Fibroblast of skin of right quadriceps (primary cell): ENCODE results near the gene MUC13.
A peak's percentile ranks its signal among the peaks of the same experiment; 100 is the strongest.
"Not testable (repeated sequence)": the region's sequence is repeated elsewhere in the genome, so short reads cannot be mapped to it uniquely, and the experiment has no call there.

Experiments
- DNase-seq: peaks from one replicate; pipeline ENCODE4 v3.0.0-alpha.2; 2013

Gene MUC13, protein sequence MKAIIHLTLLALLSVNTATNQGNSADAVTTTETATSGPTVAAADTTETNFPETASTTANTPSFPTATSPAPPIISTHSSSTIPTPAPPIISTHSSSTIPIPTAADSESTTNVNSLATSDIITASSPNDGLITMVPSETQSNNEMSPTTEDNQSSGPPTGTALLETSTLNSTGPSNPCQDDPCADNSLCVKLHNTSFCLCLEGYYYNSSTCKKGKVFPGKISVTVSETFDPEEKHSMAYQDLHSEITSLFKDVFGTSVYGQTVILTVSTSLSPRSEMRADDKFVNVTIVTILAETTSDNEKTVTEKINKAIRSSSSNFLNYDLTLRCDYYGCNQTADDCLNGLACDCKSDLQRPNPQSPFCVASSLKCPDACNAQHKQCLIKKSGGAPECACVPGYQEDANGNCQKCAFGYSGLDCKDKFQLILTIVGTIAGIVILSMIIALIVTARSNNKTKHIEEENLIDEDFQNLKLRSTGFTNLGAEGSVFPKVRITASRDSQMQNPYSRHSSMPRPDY

DNA sequence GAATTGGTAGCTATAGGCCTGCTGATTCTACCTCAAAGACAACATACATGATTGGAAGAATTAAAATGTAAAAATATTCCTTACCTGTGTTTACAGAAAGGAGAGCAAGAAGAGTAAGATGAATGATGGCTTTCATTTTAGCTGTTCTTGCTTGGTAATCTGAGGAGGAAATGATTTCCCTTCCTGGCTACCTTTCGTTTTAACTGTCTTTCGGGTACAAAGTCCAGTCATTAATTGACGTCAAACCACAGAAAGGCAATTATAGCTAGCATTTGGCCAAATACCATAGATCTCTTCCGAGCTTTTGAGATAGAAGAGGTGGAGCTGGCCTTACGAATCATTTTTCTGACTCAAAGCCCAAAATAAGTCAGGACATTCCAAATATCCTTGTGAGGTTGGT is at the start of gene MUC13:
Gene MUC13, minus strand, starts transcription at position 175 of the 400 bp plus-strand sequence. Its CDS starts 39 bp downstream, at position 136.
- peak; percentile 7 for DNase-seq

DNA sequence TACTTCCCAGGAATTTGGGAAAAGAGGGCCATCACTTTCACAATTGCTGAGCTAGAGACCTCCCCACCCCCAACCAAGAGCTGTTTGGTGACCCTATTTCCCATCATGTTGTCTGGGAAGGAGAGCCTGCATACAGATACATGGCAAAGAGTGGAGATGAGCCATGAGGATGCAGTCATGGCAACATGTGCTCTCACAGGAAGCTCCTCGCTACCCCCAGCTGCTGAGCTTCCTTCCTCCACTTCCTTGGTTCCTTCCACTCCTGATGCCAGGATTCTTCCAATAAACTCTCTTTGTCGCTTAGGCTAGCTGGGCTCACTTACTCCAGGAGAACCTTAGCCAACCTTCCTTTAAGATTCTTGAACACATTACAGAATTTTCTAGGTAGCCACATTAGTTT is 48.3 kb upstream of the MUC13 start:
- DNase-seq, result no peak

DNA sequence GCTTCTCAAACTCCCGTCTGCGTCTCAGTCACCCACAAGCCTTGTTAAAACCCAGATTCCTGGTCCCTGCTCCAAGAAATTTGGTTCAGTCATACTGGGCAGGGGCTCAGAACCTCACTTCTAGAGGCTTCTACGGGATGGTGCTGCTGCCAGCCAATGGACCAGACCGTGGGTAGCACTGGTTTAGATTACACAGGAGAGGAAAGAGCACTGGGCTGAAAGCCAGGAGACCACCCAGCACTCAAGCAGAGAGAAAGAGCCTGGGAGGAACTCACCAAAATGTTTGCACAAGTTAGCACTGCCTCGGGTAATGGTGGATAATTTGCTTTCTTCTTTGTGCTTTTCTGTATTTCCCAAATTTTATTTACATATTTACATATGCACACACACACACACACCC is 46.9 kb upstream of the MUC13 start:
- no peak for DNase-seq

DNA sequence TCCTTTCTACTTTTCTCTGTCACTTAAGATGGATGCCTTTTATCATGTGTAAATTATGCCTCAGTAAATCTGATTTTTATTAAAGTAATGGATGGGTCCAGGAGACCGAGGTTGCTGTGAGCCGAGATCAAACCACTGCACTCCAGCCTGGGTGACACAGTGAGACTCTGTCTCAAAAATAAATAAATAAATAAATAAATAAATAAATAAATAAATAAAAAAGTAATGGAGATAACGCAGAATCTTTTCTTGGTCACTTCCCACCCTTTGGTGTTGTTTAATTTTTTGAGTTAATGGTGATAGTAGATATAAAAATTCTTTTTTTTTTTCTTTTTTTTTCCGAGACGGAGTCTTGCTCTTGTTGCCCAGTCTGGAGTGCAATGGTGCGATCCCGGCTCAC is 44.1 kb upstream of the MUC13 start:
- no peak for DNase-seq

DNA sequence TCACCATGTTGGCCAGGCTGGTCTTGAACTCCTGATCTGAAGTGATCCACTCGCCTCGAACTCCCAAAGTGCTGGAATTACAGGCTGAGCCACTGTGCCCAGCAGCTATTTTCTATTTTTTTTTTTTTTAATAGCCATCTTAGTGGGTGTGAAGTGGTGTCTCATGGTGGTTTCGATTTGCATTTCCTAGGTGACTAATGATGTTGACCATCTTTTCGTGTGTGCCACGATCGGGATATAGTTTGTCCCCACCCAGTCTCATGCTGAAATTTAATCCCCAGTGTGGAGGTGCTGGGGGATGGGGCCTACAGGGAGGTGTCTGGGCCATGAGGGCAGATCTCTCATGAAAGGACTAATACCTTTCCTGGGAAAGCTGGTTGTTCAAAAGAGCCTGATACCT is 41.8 kb upstream of the MUC13 start:
- no peak for DNase-seq

DNA sequence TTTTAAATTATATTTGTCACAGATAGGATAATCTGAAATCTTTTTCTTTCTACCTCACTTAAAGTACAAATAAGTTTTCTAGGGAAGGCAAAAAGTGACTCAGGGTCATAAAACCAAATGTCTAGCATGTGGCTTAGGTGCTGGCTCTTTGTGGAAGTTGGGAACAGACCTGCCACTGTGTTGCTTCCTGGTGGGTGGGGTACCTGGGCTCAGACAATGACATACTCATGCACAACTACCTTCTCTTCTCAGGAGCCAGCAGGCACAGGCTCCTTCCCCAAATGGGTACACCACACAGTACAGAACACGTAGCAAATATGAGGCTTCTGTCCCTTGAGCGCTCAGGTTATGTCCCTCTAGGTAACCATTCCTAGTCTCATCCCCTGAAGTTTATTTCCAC is 40.1 kb upstream of the MUC13 start:
- no peak for DNase-seq

DNA sequence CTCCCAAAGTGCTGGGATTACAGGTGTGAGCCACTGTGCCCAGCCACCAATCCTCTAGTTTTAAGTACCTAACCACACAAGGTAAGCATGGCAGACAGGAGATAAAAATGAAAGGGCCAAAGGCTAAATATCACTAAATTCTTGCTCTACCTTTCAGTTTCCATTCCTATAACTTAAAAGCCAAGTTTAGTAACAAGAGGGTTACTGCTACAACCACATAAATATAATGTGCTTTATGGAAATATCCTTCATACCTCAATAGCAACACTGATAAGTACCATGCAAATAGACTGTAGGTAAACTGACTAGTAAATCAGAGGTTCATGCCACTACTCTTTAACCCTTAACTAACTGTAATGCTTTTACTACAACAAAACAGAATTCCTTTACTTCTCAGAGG is 38.7 kb upstream of the MUC13 start:
- DNase-seq, result no peak

DNA sequence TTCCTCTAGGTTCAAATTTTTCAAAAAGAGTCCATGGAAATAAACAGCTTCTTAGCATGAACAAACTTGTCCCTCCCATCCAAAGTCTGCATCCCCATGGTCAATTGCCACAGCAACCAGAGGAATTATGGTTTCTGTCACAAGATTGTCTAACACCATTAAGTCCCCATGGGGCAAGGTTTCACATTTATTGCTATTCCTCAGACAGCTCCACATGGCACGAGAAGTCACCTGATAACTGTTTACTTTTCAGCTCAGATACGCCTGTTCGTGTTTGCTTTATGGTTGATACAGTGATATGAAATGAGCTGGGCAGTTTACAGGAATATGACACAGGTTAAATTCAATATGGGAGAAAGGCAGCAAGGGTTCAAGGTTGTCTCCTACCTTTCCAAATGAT is 37.9 kb upstream of the MUC13 start:
- DNase-seq, result no peak

DNA sequence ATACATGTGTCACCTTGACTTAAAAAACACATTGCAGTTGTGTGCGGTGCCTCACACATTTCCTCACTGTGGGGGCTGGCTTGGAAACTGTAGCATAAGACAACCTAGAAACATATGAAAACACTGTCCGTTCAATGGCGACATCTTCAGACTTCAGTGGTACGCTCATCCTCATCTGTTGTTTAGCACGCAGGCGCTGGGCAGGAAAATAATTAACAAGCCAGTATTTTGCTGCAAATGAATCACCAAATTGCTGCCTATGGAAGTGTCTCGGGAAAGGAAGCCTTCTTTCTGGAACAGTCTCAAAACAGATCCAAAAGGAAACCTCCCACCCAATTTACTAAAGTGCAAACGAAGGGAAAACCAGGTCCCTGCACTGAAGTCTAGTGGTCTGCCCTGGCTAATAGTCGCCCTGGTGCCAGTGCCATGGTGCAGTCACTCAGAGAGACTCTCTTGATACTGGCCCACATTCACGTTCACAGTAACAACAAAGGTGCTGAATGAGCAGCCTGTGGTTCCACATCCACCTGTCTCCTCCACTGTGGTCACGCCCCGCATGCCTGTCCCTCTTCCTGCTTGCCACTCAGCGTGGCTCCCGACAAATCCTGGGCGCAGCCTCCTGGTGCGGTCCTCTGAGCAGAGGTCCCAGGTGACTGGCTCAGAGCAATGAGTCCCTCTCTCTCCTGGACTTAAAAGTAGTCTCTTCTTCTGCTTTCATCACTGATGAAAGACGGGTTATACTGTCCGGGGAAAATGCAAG is 35.6 kb upstream of the MUC13 start:
- no peak for DNase-seq

DNA sequence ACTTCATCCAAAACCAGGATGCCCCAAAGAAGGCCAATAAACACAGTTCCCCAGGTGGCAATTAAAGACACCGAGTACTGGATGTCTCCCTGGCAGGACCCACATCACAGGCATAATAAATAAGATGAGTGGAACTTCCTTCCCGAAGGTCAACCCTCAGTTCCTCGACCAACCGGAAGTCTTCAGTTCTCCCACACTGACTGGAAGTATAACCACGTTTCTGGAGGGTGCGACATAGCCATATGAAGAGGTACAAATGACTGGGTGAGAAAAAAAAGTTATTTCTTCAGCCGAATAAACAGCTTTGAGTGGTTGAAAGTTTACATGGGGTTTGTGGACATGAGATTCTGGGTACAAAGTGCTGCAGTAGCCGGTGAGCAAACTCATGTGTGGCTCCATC is 34.6 kb upstream of the MUC13 start:
- no peak for DNase-seq

DNA sequence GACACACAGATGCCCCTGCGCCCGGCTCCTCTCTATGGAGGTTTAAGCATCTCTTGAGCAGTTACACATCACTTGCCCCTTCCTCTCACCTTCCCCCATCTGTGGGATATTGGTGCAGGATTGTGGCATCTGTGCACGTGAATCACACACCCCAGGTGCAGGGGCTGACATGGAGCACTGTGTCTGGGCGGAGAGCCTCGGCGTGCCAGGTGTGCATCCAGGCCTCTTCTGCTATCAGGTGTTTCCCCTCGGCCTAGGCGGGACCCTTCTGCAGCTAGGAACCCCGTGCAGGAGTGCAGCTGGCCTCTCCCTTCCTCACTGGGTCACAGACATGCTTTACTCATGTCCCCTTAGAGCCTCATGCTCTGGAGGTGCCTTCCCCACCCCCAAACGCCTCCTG is 33.4 kb upstream of the MUC13 start:
- DNase-seq, result no peak

DNA sequence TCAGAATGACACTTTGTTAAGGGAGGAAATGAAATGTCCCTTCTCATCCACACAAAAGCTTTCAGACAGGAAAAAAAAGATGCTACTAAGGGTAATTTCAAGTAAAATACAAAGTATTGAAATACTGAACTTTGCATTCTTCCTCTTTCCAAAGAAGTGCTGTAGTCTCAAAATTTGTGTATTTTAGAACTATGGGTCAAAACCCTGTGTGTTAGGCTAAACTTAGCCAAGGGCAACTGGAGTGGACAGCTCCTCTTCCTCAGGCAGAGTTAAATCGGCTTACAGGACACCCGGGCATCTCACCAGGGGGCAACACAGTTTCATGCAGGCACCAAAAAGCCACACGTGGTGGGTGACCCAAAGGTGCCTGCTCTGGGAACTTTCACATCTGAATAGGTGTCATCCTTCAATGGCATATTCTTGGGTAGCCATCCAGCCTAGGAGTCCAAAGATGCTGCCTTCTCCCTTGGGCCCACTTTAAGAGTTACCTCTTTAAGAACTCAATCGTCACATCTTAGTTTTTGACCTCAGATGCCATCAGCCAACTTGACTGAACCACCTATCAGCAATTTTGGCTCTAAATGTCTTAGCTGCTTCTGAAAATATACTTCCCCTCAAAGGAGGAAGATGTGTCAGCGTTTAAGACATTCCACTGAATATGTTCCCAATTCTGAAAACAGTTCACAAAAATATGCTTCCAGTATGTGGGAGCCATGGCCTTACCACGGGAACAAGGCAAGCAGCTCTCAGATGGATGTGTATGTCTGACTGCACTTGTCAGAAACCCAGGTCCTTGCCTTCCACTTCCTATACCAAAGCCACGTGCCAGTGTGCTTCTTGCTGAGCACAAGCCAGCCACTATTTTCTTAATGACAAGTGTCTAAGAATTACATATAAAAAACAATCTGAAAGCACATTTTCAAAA is 32.2 kb upstream of the MUC13 start:
- no peak for DNase-seq

DNA sequence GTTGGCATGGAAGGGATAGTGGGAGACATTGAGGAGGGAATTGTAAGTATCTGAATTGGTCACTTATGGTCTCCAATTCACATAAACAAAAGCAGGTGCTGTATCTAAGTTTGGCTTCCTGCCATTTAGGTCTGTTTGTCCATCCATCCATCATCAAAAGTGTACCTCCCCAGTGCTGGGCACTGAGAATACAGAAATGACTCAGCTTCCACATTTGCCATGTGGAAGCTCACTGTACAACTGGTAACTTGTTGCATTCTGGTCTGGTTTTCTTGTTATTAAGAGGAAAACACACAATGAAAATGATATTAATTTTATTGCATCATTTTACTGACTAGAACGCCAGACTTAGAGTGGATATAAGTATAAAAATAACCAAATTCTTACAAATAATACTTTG is 30.9 kb upstream of the MUC13 start:
- DNase-seq, result no peak

DNA sequence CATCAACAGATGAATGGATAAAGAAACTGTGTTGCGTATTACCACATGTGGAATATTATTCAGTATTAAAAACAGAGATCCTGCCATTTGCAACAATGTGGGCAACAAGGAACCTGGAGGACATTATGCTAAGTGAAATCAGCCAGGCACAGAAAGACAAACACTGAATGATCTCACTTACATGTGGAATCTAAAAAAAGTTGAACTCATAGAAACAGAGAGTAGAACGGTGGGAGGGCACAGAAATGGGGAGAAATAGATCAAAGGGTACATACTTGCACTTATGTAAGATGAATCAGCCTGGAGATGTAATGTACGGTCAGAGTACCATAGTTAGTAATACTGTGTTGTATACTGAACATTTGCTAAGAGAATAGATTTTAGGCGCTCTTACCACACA is 29.8 kb upstream of the MUC13 start:
- peak; percentile 64 for DNase-seq

DNA sequence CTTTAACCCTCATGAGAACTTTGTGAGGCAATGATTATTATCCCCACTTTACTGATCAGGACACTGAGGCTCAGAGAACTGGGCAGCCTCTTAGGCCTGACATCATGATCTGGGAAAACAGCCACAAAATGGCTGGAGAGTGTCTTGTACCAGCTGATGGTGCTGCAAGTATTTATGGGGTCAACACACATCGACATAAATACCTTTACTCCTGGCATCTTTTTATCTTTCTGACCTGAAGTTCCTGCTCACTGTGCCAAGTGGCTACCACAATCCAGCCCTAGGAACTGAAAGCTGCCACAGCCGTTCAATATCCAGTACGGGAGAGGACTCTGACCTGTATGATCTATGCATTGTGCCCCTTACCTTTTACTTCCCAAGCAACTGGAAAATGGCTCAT is 29.2 kb upstream of the MUC13 start:
- DNase-seq, result no peak

DNA sequence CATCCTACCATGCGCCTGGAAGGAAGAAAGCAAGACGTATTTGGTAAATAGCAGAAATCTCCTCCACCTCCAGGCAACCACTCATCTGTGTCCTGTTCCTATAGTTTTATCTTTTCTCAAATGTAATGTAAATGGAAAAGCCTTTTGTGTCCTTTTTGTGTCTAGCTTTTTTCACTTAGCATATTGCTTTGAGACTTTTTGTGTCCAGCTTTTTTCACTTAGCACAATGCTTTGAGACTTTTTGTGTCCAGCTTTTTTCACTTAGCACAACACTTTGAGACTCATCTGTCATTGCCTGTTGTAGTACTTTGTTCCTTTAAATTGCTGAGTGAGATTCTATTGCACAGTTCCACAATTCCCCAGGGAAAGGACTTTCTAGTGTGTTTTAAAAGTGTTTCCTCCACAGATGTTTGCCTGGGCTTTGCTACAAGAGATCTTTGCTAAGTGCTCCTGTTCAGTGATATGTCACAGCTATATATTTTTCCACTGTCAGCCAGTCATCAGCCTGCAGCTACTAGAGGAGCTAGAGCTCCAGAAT is 27.9 kb upstream of the MUC13 start:
- DNase-seq, result peak; percentile 47

DNA sequence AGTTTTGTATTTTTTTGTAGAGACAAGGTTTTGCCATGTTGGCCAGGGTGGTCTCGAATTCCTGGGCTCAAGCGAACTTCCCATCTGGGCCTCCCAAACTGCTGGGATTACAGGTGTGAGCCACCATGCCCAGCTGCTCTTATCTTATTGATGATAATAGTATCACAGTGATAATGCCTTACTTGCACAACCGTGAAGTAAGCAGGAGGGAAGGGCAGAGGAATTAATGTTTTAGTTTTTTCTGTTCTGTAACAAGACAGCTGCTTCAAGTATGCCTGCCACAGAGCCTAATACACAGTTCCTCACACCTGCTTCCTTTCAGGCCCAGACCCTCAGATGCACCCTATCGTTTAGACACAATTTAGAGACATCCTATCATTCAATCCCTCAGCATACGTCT is 26.1 kb upstream of the MUC13 start:
- DNase-seq, result no peak

DNA sequence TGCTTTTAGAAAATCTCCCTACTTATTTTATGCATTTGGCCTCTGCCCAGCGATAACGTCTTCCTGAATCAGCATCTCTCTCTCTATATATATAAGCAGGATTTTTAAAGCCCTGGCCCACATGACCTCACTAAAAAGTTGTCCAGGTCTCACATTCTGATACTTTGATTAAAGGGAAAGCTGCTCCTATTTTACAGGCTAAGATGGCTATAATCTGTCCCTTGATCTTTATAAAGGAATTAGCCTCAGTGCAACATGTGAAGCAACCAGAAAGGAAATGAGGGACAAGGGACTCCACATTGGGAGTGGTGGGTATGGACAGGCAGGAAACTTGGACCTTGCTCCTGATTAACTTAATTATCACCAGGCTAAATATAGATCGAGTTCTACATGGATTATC is 25.6 kb upstream of the MUC13 start:
- no peak for DNase-seq

DNA sequence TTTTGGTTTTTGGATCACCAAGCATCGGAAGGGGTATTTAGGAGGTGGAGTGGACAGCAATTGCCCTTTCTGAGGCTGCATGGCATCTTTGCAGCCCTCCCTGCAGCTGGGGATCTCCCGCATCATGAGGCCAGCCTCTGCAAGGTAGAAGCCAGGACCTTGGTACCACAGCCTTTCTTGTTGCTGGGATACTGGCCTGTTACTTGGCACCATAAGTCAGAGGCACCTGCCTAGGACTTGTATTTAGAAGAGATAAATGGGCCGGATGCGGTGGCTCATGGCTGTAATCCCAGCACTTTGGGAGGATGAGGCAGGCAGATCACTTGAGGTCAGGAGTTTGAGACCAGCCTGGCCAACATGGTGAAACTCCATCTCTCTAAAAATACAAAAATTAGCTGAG is 23.4 kb upstream of the MUC13 start:
- not testable (repeated sequence) for DNase-seq

DNA sequence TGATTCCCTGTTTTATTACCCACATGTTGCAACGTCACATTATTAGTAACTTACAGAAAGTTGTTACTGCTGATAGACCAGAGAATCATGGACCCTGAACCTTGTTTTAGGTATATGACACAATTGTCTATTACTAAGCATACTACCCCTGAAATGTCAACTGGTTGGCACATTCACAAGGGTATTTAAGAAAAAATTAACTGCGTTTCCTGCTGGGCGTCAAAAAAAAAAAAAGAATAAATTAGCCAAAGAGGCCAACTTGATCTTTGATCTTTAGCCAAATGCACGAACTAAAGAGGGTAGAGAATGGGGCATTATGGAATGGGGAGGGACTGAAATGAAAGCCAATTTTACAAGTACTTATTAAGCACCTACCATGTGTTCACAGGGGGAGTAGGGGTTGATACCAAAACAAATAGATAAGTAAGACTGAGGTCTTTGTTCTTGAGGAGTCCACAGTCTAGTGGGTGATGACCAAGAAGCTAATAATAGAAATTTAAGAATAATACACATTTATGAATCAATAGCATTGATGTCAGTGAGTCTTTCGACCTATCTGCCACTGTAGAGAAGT is 17.8 kb upstream of the MUC13 start:
- DNase-seq, result no peak

DNA sequence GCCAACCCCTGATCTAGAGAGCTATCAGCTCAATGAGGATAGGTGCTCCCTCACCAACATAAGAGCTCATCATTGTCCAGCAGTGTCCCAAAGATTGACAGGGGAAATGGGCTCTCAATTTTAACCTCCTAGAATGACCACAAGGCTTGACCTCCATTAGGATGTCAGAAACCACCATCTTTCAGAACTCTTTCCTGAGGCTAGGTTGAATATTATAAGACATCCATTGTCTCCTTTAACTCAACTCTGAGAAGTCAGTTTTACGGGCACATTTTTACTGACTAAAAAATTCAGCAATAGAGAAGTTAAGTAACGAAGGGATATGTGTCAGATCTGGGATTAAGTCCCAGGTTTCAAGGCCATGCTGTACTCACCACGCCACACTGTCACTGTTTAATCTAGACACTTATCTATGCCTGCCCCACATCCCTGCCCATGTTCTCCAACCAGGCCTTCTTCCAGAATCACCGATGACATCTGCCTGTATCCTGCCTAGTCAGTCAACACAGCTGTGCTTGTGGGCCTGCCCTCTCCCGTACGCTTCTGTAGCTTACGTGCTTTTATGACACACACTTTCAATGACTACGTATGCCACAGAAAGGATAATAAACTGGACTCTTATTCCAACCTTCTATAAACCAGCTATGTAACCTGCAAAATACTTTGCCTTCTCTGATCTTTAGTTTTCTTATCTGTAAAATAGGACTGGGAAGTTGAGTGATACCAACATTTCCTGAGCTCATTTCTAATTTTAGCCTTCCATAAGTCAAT is 17.1 kb upstream of the MUC13 start:
- peak; percentile 46 for DNase-seq

DNA sequence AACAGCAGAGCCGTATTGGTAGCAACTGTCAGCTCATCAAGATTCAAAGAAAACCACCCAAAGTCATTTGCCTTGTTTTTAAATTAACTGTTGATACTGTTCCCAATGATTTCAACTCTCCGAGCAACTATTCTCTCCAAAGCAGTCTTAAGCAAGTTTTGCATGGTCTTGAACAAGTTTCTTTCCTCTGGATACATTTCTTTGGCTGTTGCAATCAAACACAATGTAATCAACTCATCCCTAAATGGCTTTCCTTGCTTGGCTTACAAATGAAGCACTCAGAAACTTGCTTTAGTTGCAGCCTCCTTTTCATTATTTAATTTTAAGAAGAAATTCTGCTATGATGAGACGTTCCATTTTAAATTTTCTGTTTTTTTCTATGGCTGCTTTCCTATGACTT is 15.5 kb upstream of the MUC13 start:
- DNase-seq, result no peak
